H9 (cell line): Measurements from ENCODE around the gene ZNF771. TPM values are rescaled to one million over a fixed set of nuclear protein-coding genes. Genes with fewer than 3 reads are reported as not detected.

ENCODE experiments used
- DNase-seq: peaks from one replicate; pipeline ENCODE4 v3.0.0-alpha.2; 2017
- H2AFZ ChIP-seq: one replicate; pipeline ENCODE4 v1.6.1; 2013; ENCODE audit warnings: mild to moderate bottlenecking, low read length, control low read depth, moderate library complexity
- H2AK5ac ChIP-seq: 2 replicates; pipeline ENCODE4 v1.6.1; 2013; ENCODE audit warnings: low read length, control low read depth, mixed read lengths; ENCODE audit not compliant: insufficient read length
- H2BK120ac ChIP-seq: one replicate; pipeline ENCODE4 v1.6.1; 2013; ENCODE audit warnings: low read depth, mild to moderate bottlenecking, low read length, control low read depth, inconsistent platforms; ENCODE audit not compliant: poor library complexity, severe bottlenecking
- H2BK12ac ChIP-seq: 2 replicates; pipeline ENCODE4 v1.6.1; 2013; ENCODE audit warnings: low read length, control low read depth, mixed read lengths, low read depth; ENCODE audit not compliant: insufficient read length
- H2BK15ac ChIP-seq: 2 replicates; pipeline ENCODE4 v1.6.1; 2013; ENCODE audit warnings: low read depth, low read length, control low read depth
- H2BK20ac ChIP-seq: one replicate; pipeline ENCODE4 v1.6.1; 2013; ENCODE audit warnings: low read depth, mild to moderate bottlenecking, low read length, control low read depth, inconsistent platforms; ENCODE audit not compliant: poor library complexity, severe bottlenecking
- H2BK5ac ChIP-seq: 2 replicates; pipeline ENCODE4 v1.6.1; 2013; ENCODE audit warnings: low read length, control low read depth, mixed read lengths; ENCODE audit not compliant: insufficient read length
- H3K14ac ChIP-seq: 2 replicates; pipeline ENCODE4 v1.6.1; 2013; ENCODE audit warnings: low read length, control low read depth; ENCODE audit not compliant: insufficient read depth
- H3K18ac ChIP-seq: 2 replicates; pipeline ENCODE4 v1.6.1; 2013; ENCODE audit warnings: low read depth, mild to moderate bottlenecking, mixed read lengths, low read length, control low read depth; ENCODE audit not compliant: insufficient read length
- H3K23ac ChIP-seq: 2 replicates; pipeline ENCODE4 v1.6.1; 2013; ENCODE audit warnings: low read length, control low read depth, mixed read lengths, low read depth; ENCODE audit not compliant: insufficient read length
- H3K23me2 ChIP-seq: 2 replicates; pipeline ENCODE4 v1.6.1; 2013; ENCODE audit warnings: low read depth, mild to moderate bottlenecking, mixed read lengths, low read length, control low read depth; ENCODE audit not compliant: insufficient read length, poor library complexity, severe bottlenecking
- H3K27ac ChIP-seq: 2 replicates; pipeline ENCODE4 v1.5.1; 2013; ENCODE audit warnings: low read length, control low read depth, mixed read lengths, low read depth; ENCODE audit not compliant: insufficient read length
- H3K27me3 ChIP-seq: 2 replicates; pipeline ENCODE4 v1.6.1; 2013; ENCODE audit warnings: low read length, control low read depth, inconsistent platforms; ENCODE audit not compliant: insufficient read depth
- H3K4ac ChIP-seq: 2 replicates; pipeline ENCODE4 v1.6.1; 2013; ENCODE audit warnings: low read depth, mild to moderate bottlenecking, control low read depth, inconsistent platforms, low read length, moderate library complexity
- H3K4me1 ChIP-seq: 2 replicates; pipeline ENCODE4 v1.6.1; 2013; ENCODE audit warnings: low read length, control low read depth, inconsistent platforms; ENCODE audit not compliant: insufficient read depth
- H3K4me2 ChIP-seq: 2 replicates; pipeline ENCODE4 v1.6.1; 2013; ENCODE audit warnings: low read length, control low read depth, mixed read lengths; ENCODE audit not compliant: insufficient read length, insufficient read depth
- H3K56ac ChIP-seq: 2 replicates; pipeline ENCODE4 v1.6.1; 2013; ENCODE audit warnings: low read depth, mild to moderate bottlenecking, mixed read lengths, low read length, control low read depth; ENCODE audit not compliant: insufficient read length
- H3K79me1 ChIP-seq: 2 replicates; pipeline ENCODE4 v1.6.1; 2013; ENCODE audit warnings: low read depth, mild to moderate bottlenecking, moderate library complexity, low read length, control low read depth, inconsistent platforms; ENCODE audit not compliant: insufficient read depth, poor library complexity, severe bottlenecking
- H3K79me2 ChIP-seq: 2 replicates; pipeline ENCODE4 v1.6.1; 2013; ENCODE audit warnings: low read length, control low read depth, inconsistent platforms; ENCODE audit not compliant: insufficient read depth
- H3K9ac ChIP-seq: 2 replicates; pipeline ENCODE4 v1.6.1; 2013; ENCODE audit warnings: low read length, control low read depth, mixed read lengths; ENCODE audit not compliant: insufficient read length; ENCODE audit errors: extremely low read depth
- H3K9me3 ChIP-seq: one replicate; pipeline ENCODE4 v1.6.1; 2013; ENCODE audit warnings: low read depth, low read length, inconsistent platforms; ENCODE audit not compliant: control insufficient read depth
- H3T11ph ChIP-seq: one replicate; pipeline ENCODE4 v1.6.1; 2013; ENCODE audit warnings: mild to moderate bottlenecking, low read length, control low read depth, inconsistent platforms
- H4K20me1 ChIP-seq: one replicate; pipeline ENCODE4 v1.6.1; 2013; ENCODE audit not compliant: control insufficient read depth, insufficient read length, insufficient read depth
- H4K5ac ChIP-seq: 2 replicates; pipeline ENCODE4 v1.6.1; 2013; ENCODE audit warnings: low read depth, mild to moderate bottlenecking, mixed read lengths, low read length, control low read depth; ENCODE audit not compliant: insufficient read length
- H4K8ac ChIP-seq: replicated peaks from 2 replicates; pipeline ENCODE4 v1.6.1; 2013; ENCODE audit warnings: low read length, control low read depth, mixed read lengths, low read depth; ENCODE audit not compliant: insufficient read length
- H4K91ac ChIP-seq: 2 replicates; pipeline ENCODE4 v1.6.1; 2013; ENCODE audit warnings: low read depth, mild to moderate bottlenecking, moderate library complexity, mixed read lengths, low read length, control low read depth; ENCODE audit not compliant: insufficient read length
- H3K27ac Mint-ChIP-seq, 3 experiments: 2 replicates in 2 of 3; 3 replicates in 1 of 3; pipeline ENCODE4 v1.8.0; 2020 to 2021; ENCODE audit warnings: mixed read lengths in 3 of 3, mild to moderate bottlenecking in 1 of 3, moderate library complexity in 1 of 3
- H3K27me3 Mint-ChIP-seq: 2 replicates; pipeline ENCODE4 v1.8.0; 2021; ENCODE audit warnings: low read depth, mild to moderate bottlenecking, moderate library complexity, mixed read lengths
- H3K36me3 Mint-ChIP-seq, 3 experiments: 2 replicates in 2 of 3; 3 replicates in 1 of 3; pipeline ENCODE4 v1.8.0; 2020 to 2021; ENCODE audit warnings: low read depth in 3 of 3, mixed read lengths in 3 of 3; ENCODE audit not compliant: insufficient read depth in 1 of 3
- H3K4me1 Mint-ChIP-seq, 2 experiments: 2 replicates each; pipeline ENCODE4 v1.8.0; 2020; ENCODE audit warnings: mixed read lengths in 2 of 2
- H3K4me3 Mint-ChIP-seq, 2 experiments: 2 replicates in 1 of 2; 3 replicates in 1 of 2; pipeline ENCODE4 v1.8.0; 2020 to 2021; ENCODE audit warnings: mild to moderate bottlenecking in 2 of 2, mixed read lengths in 2 of 2, moderate library complexity in 1 of 2
- H3K9me3 Mint-ChIP-seq, 2 experiments: 2 replicates in 1 of 2; 3 replicates in 1 of 2; pipeline ENCODE4 v1.8.0; 2020; ENCODE audit warnings: mild to moderate bottlenecking in 2 of 2, mixed read lengths in 2 of 2, moderate library complexity in 1 of 2
- WGBS: extraction: QIAGEN DNeasy Blood & Tissue Kit; methylation state at CpG from one replicate; pipeline ENCODE4 v1.1.7; 2013; ENCODE audit warnings: missing lambda C conversion rate, low lambda C conversion rate, mixed read lengths; ENCODE audit not compliant: insufficient read length; ENCODE audit errors: extremely low coverage; 5-methylcytosine and 5-hydroxymethylcytosine counted together
- total RNA-seq: library from RNA; stranded (reverse); gene quantifications from 2 replicates; pipeline ENCODE4 v1.2.1, GENCODE V29; 2021
- TF ChIP-seq, protein P1 (sequence below): fragments of 200-600 bp; sonication (generic); conservative IDR thresholded peaks from 3 replicates; pipeline ENCODE4 v1.8.0; 2021; ENCODE audit warnings: antibody characterized with exemption, mild to moderate bottlenecking

ZNF771 gene
- total RNA-seq, 1 experiment from 2014 or later: 10.5 TPM

DNA sequence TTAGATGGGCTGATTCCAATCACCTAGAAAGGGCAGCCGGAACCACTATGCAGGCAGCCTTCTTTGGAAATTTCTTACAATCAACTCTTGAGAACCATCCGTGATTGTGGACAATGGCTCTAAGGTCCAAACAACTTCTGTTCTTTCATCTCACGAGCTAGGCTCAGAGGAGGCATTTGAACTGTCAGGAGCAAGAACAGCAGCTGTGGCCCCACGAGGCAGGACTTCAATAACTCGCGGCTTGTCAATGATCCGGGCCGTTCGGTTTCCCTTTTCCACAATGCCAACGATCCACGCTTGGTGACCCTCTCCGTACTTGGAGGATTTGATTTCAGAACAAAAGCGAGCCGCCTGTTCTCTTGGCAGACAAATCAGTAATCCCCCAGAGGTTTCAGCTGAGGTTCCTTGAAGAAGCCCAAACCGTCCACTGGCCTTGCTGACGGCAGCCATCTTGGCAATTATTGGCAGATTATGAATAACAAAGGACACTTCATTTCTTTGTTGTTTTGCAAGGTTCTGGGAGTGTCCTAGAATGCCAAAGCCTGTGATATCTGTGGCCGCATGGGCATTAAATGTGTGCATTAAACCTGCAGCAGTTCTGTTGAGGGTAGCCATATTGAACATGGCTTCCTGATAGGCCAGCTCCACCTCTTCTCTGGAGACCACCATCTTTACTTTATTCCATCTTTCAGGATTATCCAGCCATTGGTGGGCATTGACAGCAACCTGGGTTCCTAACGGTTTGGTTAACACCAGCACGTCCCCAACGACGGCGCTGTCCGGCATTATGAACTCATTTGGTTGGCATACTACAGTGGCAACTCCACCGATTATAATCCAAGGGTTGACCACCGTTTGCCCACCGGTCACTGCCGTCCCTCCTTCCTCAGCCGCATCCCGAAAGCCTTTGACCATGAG is 37.1 kb downstream of the ZNF771 start:
- H3K79me1 ChIP-seq: no peaks in the 10 kb centered on the region
- no peaks in the 10 kb centered on the region for H4K20me1 ChIP-seq
- Mint-ChIP-seq H3K36me3 (peaks cover 15 to 27% (median 23%) of the 10 kb centered on the region in 3 experiments), H3K4me1 (peaks cover 14 to 18% of the 10 kb centered on the region in 2 experiments), H3K27me3 (peaks cover 21% of the 10 kb centered on the region), H3K9me3 (peaks cover 6 to 10% of the 10 kb centered on the region in 2 experiments; a peak in 3 of 5 replicates), H3K4me3 (peak overlapping the region; percentile 84 to 89), H3K27ac (no peak overlapping the region)
- no peaks in the 10 kb centered on the region for H3K27me3 ChIP-seq
- no peaks in the 10 kb centered on the region for H3K9me3 ChIP-seq
- H3K4me1 ChIP-seq: peaks cover 3% of the 10 kb centered on the region; the same call in 1 of the 2 replicates
- peaks cover 5% of the 10 kb centered on the region for H3K23me2 ChIP-seq
- no peak overlapping the region for H2BK15ac ChIP-seq
- H2BK20ac ChIP-seq: no peak overlapping the region
- TF ChIP-seq, protein P1, sequence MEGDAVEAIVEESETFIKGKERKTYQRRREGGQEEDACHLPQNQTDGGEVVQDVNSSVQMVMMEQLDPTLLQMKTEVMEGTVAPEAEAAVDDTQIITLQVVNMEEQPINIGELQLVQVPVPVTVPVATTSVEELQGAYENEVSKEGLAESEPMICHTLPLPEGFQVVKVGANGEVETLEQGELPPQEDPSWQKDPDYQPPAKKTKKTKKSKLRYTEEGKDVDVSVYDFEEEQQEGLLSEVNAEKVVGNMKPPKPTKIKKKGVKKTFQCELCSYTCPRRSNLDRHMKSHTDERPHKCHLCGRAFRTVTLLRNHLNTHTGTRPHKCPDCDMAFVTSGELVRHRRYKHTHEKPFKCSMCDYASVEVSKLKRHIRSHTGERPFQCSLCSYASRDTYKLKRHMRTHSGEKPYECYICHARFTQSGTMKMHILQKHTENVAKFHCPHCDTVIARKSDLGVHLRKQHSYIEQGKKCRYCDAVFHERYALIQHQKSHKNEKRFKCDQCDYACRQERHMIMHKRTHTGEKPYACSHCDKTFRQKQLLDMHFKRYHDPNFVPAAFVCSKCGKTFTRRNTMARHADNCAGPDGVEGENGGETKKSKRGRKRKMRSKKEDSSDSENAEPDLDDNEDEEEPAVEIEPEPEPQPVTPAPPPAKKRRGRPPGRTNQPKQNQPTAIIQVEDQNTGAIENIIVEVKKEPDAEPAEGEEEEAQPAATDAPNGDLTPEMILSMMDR: no peak
- no CpG with 5 or more reads among the region's 29 CpGs for whole genome bisulfite sequencing
- no peak overlapping the region for H2BK5ac ChIP-seq
- H3K14ac ChIP-seq: no peak overlapping the region
- no peak overlapping the region for H2AFZ ChIP-seq
- no peak overlapping the region for H4K5ac ChIP-seq
- H4K8ac ChIP-seq: no peak overlapping the region
- H4K91ac ChIP-seq: no peak overlapping the region
- H3K4ac ChIP-seq: no peak overlapping the region
- no peak overlapping the region for H3K27ac ChIP-seq
- no peaks in the 10 kb centered on the region; the same call in 1 of the 2 replicates for H3K79me2 ChIP-seq
- no peak overlapping the region for H2BK12ac ChIP-seq
- H3K18ac ChIP-seq: no peak overlapping the region
- peak overlapping the region; percentile 68 for H3K4me2 ChIP-seq
- H3K9ac ChIP-seq: peak overlapping the region; percentile 37
- no peak overlapping the region for H2BK120ac ChIP-seq
- H3K56ac ChIP-seq: no peak overlapping the region
- no peak overlapping the region for H3T11ph ChIP-seq
- DNase-seq: no peak
- no peak overlapping the region for H2AK5ac ChIP-seq
- H3K23ac ChIP-seq: no peak overlapping the region
